Bronchial epithelial cell (primary cell): Measurements from ENCODE around the gene CSNK1G1. TPM values are rescaled to one million over a fixed set of nuclear protein-coding genes. Genes with fewer than 3 reads are reported as not detected.

Experiments
- DNase-seq: peaks from one replicate; pipeline ENCODE4 v3.0.0-alpha.2; 2010; ENCODE audit warnings: low read depth
- FAIRE-seq: peaks from 2 replicates; lab custom pipeline; 2011; peaks lifted over from hg19 to GRCh38; lab: Jason Lieb, UNC
- H3K27me3 ChIP-seq: 2 replicates; pipeline ENCODE4 v1.5.1; 2011; ENCODE audit warnings: low read length; ENCODE audit not compliant: control insufficient read depth, insufficient read depth
- H3K36me3 ChIP-seq: 2 replicates; pipeline ENCODE4 v1.5.1; 2011; ENCODE audit warnings: low read length; ENCODE audit not compliant: control insufficient read depth, insufficient read depth
- H3K4me3 ChIP-seq: 2 replicates; pipeline ENCODE4 v1.5.1; 2011; ENCODE audit warnings: mild to moderate bottlenecking, low read depth, low read length, control low read depth
- total RNA-seq: library from RNA; depleted of rRNA; stranded (reverse); fragments of >200 nt; gene quantifications from 2 replicates; pipeline ENCODE4 v1.2.1, GENCODE V29; 2014
- TF ChIP-seq, protein P1 (sequence below): IDR thresholded peaks from 2 replicates; pipeline ENCODE4 v1.5.1; 2011; ENCODE audit warnings: mild to moderate bottlenecking, moderate library complexity, low read length, control low read depth, inconsistent platforms; ENCODE audit not compliant: insufficient read depth, severe bottlenecking

The CSNK1G1 gene
- total RNA-seq, 1 donor from 2014 or later = 26.3 TPM

DNA sequence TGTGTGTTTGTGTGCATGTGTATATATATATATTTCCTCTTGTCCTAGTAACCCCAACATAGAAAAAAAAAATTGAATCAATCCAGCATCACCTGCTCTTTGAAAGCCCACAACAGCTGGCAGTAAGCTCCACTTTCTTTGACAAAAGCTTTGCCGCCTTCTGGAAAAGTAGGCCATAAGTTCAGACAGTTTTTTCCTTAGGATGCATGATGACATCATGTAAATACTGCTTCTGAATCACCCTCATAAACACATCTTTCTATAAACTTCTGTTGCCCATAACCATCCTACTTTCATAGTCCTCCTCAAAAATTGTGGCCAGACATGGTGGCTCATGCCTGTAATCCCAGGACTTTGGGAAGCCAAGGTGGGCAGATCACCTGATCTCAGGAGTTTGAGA lies 67.4 kb downstream of the CSNK1G1 start:
- no peak for FAIRE-seq

GRCh38 chr15:64287953-64288352 lies 68.0 kb downstream of the CSNK1G1 start:
- DNase-seq (no peak), FAIRE-seq (no peak)
- TF ChIP-seq, protein P1, sequence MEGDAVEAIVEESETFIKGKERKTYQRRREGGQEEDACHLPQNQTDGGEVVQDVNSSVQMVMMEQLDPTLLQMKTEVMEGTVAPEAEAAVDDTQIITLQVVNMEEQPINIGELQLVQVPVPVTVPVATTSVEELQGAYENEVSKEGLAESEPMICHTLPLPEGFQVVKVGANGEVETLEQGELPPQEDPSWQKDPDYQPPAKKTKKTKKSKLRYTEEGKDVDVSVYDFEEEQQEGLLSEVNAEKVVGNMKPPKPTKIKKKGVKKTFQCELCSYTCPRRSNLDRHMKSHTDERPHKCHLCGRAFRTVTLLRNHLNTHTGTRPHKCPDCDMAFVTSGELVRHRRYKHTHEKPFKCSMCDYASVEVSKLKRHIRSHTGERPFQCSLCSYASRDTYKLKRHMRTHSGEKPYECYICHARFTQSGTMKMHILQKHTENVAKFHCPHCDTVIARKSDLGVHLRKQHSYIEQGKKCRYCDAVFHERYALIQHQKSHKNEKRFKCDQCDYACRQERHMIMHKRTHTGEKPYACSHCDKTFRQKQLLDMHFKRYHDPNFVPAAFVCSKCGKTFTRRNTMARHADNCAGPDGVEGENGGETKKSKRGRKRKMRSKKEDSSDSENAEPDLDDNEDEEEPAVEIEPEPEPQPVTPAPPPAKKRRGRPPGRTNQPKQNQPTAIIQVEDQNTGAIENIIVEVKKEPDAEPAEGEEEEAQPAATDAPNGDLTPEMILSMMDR = no peak
- Histone ChIP-seq H3K36me3 (no peaks in the 10 kb centered on the region), H3K27me3 (no peaks in the 10 kb centered on the region), H3K4me3 (no peak overlapping the region)

More for the DNA sequence above, 67.4 kb downstream of the CSNK1G1 start:
- DNase-seq = no peak
- H3K36me3 ChIP-seq = no peaks in the 10 kb centered on the region
- H3K27me3 ChIP-seq = no peaks in the 10 kb centered on the region
- no peak overlapping the region for H3K4me3 ChIP-seq
- TF ChIP-seq, protein P1 = no peak

GRCh38 chr15:64286473-64286872 lies 69.5 kb downstream of the CSNK1G1 start:
- DNase-seq (no peak), FAIRE-seq (no peak)
- no peaks in the 10 kb centered on the region for H3K36me3 ChIP-seq
- TF ChIP-seq, protein P1 = no peak
- no peak overlapping the region for H3K4me3 ChIP-seq
- H3K27me3 ChIP-seq = no peaks in the 10 kb centered on the region

- Histone ChIP-seq H3K36me3 (no peaks in the 10 kb centered on the region), H3K4me3 (no peak overlapping the region), H3K27me3 (no peaks in the 10 kb centered on the region)
- TF ChIP-seq, protein P1 = no peak
- no peak for DNase-seq
- FAIRE-seq = no peak
Observed at GRCh38 chr15:64285871-64286270, 70.1 kb downstream of the CSNK1G1 start.

DNA sequence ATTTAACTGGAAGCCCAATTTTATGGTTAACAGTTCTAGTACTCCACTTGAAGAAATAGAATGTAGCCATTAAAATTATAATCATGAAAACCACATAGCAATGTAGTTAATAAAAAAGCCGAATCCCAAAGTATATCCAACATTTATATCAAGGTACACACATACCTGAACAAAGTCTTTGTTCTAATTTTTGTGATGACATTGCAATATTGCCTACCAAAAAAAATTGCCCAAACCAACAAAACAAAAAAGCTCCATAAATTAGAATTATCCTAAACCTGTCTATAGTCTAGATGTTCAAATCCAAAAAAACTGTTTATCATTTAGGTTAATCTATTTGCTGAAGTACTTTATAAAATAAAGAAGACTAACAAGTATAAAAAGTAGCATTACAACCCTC lies 70.8 kb downstream of the CSNK1G1 start:
- H3K27me3 ChIP-seq = no peaks in the 10 kb centered on the region
- FAIRE-seq (no peak), DNase-seq (no peak)
- TF ChIP-seq, protein P1 = no peak
- H3K36me3 ChIP-seq = no peaks in the 10 kb centered on the region
- H3K4me3 ChIP-seq = no peak overlapping the region

DNA sequence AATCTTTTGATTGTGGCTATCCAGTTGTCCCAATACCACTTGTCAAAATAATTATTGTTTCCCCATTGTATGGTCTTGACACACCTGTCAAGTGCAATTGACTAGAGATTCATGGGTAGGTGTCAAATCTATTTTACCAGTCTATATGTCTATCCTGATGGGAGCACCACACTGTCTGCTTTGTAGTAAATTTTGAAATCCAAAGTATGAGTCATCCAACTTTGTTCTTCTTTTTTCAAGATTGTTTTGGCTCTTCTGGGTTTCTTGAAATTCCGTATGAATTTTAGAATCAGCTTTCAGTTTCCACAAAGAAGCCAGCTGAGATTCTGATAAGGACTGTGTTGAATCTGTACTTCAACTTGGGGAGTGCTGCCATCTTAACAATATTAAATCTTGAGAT lies 71.9 kb downstream of the CSNK1G1 start:
- H3K4me3 ChIP-seq = no peak overlapping the region
- no peak for FAIRE-seq
- no peaks in the 10 kb centered on the region for H3K27me3 ChIP-seq
- TF ChIP-seq, protein P1 = no peak
- H3K36me3 ChIP-seq = no peaks in the 10 kb centered on the region
- DNase-seq = peak; percentile 37
